Lower leg skin (tissue), 4 donors: ENCODE data around the gene AKAP9. TPM values are rescaled to one million over a fixed set of nuclear protein-coding genes. Genes with fewer than 3 reads are reported as not detected.
"Not testable (repeated sequence)": the region's sequence is repeated elsewhere in the genome, so short reads cannot be mapped to it uniquely, and the experiment has no call there.

ENCODE experiments used
- DNase-seq, 2 donors: peaks; one replicate each; pipeline ENCODE4 v3.0.0-alpha.2; 2019; ENCODE audit warnings: low spot score in 2 of 2
- H3K4me3 ChIP-seq: fragments of 200-600 bp; sonication (generic); 2 replicates; pipeline ENCODE4 v1.5.1; 2017; ENCODE audit warnings: mild to moderate bottlenecking, low read depth; ENCODE audit not compliant: poor library complexity, severe bottlenecking
- POLR2A ChIP-seq, 2 donors: fragments of 450-650 bp; IDR thresholded peaks; one replicate each; pipeline ENCODE4 v1.6.1; 2016 to 2017; ENCODE audit warnings: antibody characterized with exemption in 2 of 2, mild to moderate bottlenecking in 1 of 2, moderate library complexity in 1 of 2
- WGBS, 2 donors: methylation state at CpG; one replicate each; pipeline ENCODE4 v1.1.5; 2018; 5-methylcytosine and 5-hydroxymethylcytosine counted together
- intact Hi-C: fragments of 100-400 bp; cut with DNase I; formaldehyde crosslinking; loops from one replicate; pipeline ENCODE4 v1.15.0; 2023; ENCODE audit warnings: low total_unique reads
- total RNA-seq, 4 donors: library from RNA; depleted of rRNA; stranded (reverse); fragments of >200 nt; gene quantifications; one replicate each; pipeline ENCODE4 v1.1.0, GENCODE V29; 2016
- TF ChIP-seq, protein P1 (sequence below), 3 donors: fragments of 450-650 bp; IDR thresholded peaks; one replicate each; pipeline ENCODE4 v1.5.1; 2016; ENCODE audit warnings: antibody characterized with exemption in 3 of 3, mild to moderate bottlenecking in 3 of 3, moderate library complexity in 2 of 3

Gene AKAP9
- total RNA-seq, 4 donors from 2014 or later = 52.9 to 74.8 (median 64.4) TPM

DNA sequence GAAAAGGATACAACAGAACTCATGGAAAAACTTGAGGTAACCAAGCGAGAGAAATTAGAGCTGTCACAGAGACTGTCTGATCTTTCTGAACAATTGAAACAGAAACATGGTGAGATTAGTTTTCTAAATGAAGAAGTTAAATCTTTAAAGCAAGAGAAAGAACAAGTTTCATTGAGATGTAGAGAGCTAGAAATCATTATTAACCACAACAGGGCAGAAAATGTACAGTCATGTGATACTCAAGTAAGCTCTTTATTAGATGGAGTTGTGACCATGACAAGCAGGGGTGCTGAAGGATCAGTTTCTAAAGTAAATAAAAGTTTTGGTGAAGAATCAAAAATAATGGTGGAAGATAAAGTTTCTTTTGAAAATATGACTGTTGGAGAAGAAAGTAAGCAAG lies 62.1 kb downstream of the AKAP9 start:
- intact Hi-C loops = no loop called here
- DNase-seq = no peak
- no peak overlapping the region for H3K4me3 ChIP-seq
- no peak for TF ChIP-seq POLR2A (IDR thresholded peaks at IDR 0.05)
- TF ChIP-seq, protein P1, sequence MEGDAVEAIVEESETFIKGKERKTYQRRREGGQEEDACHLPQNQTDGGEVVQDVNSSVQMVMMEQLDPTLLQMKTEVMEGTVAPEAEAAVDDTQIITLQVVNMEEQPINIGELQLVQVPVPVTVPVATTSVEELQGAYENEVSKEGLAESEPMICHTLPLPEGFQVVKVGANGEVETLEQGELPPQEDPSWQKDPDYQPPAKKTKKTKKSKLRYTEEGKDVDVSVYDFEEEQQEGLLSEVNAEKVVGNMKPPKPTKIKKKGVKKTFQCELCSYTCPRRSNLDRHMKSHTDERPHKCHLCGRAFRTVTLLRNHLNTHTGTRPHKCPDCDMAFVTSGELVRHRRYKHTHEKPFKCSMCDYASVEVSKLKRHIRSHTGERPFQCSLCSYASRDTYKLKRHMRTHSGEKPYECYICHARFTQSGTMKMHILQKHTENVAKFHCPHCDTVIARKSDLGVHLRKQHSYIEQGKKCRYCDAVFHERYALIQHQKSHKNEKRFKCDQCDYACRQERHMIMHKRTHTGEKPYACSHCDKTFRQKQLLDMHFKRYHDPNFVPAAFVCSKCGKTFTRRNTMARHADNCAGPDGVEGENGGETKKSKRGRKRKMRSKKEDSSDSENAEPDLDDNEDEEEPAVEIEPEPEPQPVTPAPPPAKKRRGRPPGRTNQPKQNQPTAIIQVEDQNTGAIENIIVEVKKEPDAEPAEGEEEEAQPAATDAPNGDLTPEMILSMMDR (IDR thresholded peaks at IDR 0.05) = no peak
- WGBS, 2 donors = 93 to 100% methylated on average over 1 of the region's 1 CpG

DNA sequence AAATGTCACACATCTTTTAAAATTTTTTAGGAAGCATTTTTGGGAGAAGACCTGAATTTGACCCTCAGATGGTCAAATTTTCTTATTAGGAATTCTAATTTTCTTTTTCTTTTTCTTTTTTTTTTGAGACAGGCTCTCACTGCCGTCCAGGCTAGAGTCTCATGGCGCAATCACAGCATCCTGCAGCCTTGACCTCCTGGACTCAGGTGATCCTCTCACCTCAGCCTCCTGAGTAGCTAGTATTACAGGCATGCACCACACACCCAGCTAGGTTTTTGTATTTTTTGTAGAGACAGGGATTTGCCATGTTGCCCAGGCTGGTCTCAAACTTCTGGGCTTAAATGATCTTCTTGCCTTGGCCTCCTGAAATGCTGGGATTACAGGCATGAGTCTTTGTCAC lies 65.4 kb downstream of the AKAP9 start:
- no peak overlapping the region for H3K4me3 ChIP-seq
- 95 to 100% methylated on average over 2 of the region's 2 CpGs for WGBS, 2 donors
- TF ChIP-seq POLR2A (IDR thresholded peaks at IDR 0.05) = no peak
- intact Hi-C loops = no loop called here
- DNase-seq = no peak

DNA sequence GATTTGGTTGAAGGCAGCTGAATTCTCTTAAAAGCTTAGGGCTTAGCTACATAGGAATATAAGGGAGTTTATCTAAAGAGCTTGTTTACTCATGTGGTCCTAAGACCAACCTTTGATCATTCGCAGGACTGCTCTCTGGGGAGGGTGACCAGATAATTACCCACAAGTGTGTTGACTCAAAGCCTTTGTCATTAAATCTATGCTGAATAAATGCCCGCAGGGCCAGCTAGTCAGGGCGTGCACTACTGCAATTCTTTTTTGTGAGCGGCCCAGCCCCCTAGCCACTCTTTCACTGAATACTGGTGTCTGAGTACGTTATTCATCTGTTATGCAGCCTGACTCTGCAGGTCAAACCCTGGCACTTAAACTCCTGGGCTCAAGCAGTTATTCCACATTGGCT lies 69.6 kb downstream of the AKAP9 start:
- 95 to 98% methylated on average over 5 of the region's 5 CpGs for WGBS, 2 donors
- intact Hi-C loops = no loop called here
- TF ChIP-seq, protein P1 (IDR thresholded peaks at IDR 0.05) = no peak
- TF ChIP-seq POLR2A (IDR thresholded peaks at IDR 0.05) = no peak
- H3K4me3 ChIP-seq = no peak overlapping the region
- DNase-seq = no peak

DNA sequence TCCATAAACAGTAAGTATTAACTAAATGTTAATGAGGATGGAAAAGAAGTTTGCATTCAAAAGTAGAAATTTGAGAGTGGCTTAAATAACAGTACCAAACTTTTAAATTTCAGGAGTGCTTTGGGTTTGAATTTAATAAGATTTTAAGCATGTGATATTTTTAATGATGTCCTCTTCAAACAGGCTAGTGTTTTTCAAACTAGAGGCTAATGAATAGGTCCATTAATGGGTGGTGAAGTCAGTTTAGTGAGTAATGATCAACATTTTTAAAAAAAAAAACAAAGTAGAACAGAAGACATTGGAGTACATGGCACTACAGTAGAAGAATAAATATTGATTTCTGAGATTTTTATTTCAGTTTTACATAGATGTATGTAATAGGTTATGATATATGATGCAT lies 72.9 kb downstream of the AKAP9 start:
- DNase-seq = no peak
- no peak for TF ChIP-seq POLR2A (IDR thresholded peaks at IDR 0.05)
- TF ChIP-seq, protein P1 (IDR thresholded peaks at IDR 0.05) = no peak
- H3K4me3 ChIP-seq = no peak overlapping the region
- intact Hi-C loops = no loop called here

DNA sequence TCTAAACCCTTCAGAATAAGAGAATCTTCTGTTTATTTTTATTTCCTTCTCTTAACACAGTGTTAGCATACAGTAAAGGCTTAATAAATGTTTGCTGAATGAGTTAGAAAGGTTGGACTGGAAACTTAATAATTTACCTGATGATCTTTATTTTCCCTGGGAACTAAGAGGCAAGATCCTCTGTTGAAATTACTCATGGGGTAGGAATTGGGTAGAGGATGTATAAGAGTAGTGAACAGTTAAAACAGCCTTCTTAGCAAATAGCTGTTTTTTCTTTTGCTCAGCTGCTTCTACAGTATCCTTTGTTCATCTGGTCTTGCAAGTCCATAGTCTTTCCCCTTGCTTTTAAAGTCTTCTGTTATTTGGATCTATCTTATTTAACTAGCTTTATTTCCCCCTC lies 80.0 kb downstream of the AKAP9 start:
- DNase-seq = no peak
- no peak overlapping the region for H3K4me3 ChIP-seq
- intact Hi-C loops = no loop called here

DNA sequence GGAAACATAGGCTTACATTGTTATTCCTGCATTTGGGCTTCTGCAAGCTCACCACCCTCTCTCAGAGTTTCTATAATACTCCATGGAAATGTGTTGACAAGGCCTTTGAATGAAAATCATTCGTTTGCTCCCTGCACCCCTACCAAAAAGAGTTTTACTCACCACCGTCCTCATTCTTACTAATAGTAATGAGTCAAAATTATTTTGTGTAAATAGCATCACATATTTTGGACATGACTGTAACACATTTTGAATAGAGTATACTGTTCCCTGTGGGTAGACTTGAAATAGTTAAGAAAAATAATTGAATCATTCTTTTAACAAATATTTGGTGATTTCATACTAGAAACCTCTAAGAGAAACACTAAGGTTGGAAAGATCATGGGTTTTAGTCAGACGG lies 84.6 kb downstream of the AKAP9 start:
- intact Hi-C loops = no loop called here
- no peak for TF ChIP-seq POLR2A (IDR thresholded peaks at IDR 0.05)
- TF ChIP-seq, protein P1 (IDR thresholded peaks at IDR 0.05) = no peak
- WGBS, 2 donors = 79 to 88% methylated on average over 3 of the region's 3 CpGs

More for the DNA sequence above, 80.0 kb downstream of the AKAP9 start:
- TF ChIP-seq POLR2A (IDR thresholded peaks at IDR 0.05) = no peak
- TF ChIP-seq, protein P1 (IDR thresholded peaks at IDR 0.05) = no peak

DNA sequence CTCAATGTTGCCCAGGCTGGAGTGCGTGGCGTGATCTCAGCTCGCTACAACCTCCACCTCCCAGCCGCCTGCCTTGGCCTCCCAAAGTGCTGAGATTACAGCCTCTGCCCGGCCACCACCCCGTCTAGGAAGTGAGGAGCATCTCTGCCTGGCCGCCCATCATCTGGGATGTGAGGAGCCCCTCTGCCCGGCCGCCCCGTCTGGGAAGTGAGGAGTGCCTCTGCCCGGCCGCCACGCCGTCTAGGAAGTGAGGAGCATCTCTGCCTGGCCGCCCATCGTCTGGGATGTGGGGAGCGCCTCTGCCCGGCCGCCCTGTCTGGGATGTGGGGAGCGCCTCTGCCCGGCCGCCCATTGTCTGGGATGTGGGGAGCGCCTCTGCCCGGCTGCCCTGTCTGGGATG lies 86.0 kb downstream of the AKAP9 start:
- 97 to 99% methylated on average over 14 to 21 of the region's 24 CpGs for WGBS, 2 donors
- DNase-seq, H3K4me3 ChIP-seq, intact Hi-C loops: not testable (repeated sequence)

More for the DNA sequence above, 84.6 kb downstream of the AKAP9 start:
- no peak overlapping the region for H3K4me3 ChIP-seq
- no peak for DNase-seq

DNA sequence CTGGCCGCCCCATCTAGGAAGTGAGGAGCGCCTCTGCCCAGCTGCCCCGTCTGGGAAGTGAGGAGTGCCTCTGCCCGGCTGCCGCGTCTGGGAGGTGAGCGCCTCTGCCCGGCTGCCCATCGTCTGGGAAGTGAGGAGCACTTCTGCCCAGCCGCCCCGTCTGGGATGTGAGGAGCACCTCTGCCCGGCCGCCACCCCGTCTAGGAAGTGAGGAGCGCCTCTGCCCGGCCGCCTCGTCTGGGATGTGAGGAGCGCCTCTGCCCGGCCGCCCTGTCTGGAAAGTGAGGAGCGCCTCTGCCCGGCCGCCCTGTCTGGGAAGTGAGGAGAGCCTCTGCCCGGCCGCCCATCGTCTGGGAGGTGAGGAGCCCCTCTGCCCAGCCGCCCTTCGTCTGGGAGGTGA lies 86.5 kb downstream of the AKAP9 start:
- H3K4me3 ChIP-seq, DNase-seq, intact Hi-C loops: not testable (repeated sequence)
- WGBS, 2 donors = 98 to 100% methylated on average over 8 to 22 of the region's 29 CpGs
